IMR-90 (cell line): ENCODE measurements around the gene NCLN.

Experiments
- BHLHE40 ChIP-seq: fragments of 150-350 bp; IDR thresholded peaks from 2 replicates; pipeline ENCODE4 v1.6.1; 2016; ENCODE audit warnings: mild to moderate bottlenecking, low read depth, low read length
- CTCF ChIP-seq: conservative IDR thresholded peaks from 2 replicates; pipeline ENCODE4 v1.5.1; 2012; ENCODE audit warnings: mild to moderate bottlenecking, low read depth, low read length, improper control_type of control experiment

DNA sequence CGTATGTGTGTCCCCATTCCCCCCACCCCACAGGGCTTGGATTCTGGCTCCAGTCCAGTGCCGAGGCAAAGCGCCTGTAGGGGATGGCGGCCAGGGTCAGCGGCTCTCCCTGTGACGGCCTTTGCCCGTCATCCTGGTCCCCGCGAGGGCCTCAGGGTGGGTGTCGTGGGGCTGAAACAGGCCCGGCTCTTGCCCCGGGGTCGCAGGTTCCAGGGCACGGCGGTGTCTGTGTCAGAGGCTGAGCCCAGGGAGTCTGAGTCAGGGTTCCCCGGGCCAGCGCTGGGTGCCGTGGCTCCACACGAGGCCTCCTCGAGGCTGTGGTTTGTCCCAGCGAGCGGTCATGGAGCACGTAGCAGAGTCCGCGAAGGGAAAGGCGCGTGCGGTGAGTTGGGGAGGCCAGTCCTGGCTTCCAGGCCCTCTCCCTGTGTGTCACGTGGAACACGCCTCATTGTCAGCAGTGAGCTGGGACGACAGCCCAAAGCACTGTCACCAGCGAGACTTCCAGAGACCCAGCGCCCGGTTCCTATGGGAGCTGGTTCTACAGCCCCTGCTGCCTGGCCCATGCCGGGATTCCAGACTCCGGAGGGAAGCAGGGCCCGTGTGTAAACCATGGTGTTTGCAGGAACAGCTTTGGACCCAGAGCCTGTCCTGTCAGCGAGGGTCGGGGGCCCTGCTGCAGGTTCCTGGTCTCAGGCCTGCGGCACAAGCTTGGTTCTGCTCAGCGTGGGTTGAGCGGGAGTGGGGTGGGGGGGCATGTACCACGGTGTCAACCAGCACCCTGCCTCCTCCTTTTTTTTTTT, 13.4 kb downstream of the NCLN start:
- TF ChIP-seq CTCF (no peak), BHLHE40 (no peak)
